B cell (primary cell): ENCODE measurements around the gene CASP9.

Experiments
- CTCF ChIP-seq: fragments of 200-600 bp; IDR thresholded peaks from one replicate; pipeline ENCODE4 v1.8.0; 2022; ENCODE audit warnings: antibody characterized with exemption, mild to moderate bottlenecking
- EZH2 ChIP-seq: IDR thresholded peaks from 2 replicates; pipeline ENCODE4 v1.6.1; 2012; ENCODE audit warnings: borderline replicate concordance, low read depth, mild to moderate bottlenecking, moderate library complexity, low read length; ENCODE audit not compliant: insufficient read depth, poor library complexity, severe bottlenecking

GRCh38 chr1:15459771-15460707 lies 64.0 kb downstream of the CASP9 start:
- TF ChIP-seq CTCF (no peak), EZH2 (no peak)
